GM19438 (cell line): Measurements from ENCODE around the gene UNC5C.
A peak's percentile ranks its signal among the peaks of the same experiment; 100 is the strongest.
"Not testable (repeated sequence)": the region's sequence is repeated elsewhere in the genome, so short reads cannot be mapped to it uniquely, and the experiment has no call there.

ENCODE experiments used
- ATAC-seq: cut with Tn5 transposase; IDR thresholded peaks from one replicate; pipeline ENCODE4 v1.9.1; 2021; ENCODE audit warnings: low read depth; ENCODE audit not compliant: unreplicated experiment

The UNC5C gene

GRCh38 chr4:95191537-95191936 lies 357.2 kb downstream of the UNC5C start:
- no peak for ATAC-seq

GRCh38 chr4:95190751-95191436 lies 357.9 kb downstream of the UNC5C start:
- ATAC-seq = no peak

- no peak for ATAC-seq
Measured at GRCh38 chr4:95188701-95189370, 359.9 kb downstream of the UNC5C start.

- no peak for ATAC-seq
Measured at GRCh38 chr4:95186666-95187065, 362.1 kb downstream of the UNC5C start.

GRCh38 chr4:95183656-95184408 lies 364.9 kb downstream of the UNC5C start:
- no peak for ATAC-seq

GRCh38 chr4:95181996-95182306 lies 366.8 kb downstream of the UNC5C start:
- ATAC-seq = no peak

GRCh38 chr4:95181243-95181995 lies 367.4 kb downstream of the UNC5C start:
- no peak for ATAC-seq

GRCh38 chr4:95180531-95181242 lies 368.1 kb downstream of the UNC5C start:
- no peak for ATAC-seq

- no peak for ATAC-seq
Measured at GRCh38 chr4:95178938-95179337, 369.8 kb downstream of the UNC5C start.

GRCh38 chr4:95171377-95171776 lies 377.4 kb downstream of the UNC5C start:
- not testable (repeated sequence) for ATAC-seq

GRCh38 chr4:95170176-95170575 lies 378.6 kb downstream of the UNC5C start:
- no peak for ATAC-seq

GRCh38 chr4:95167805-95168204 lies 381.0 kb downstream of the UNC5C start:
- ATAC-seq = no peak

- peak; percentile 68 for ATAC-seq
Measured at GRCh38 chr4:95165926-95166524, 382.7 kb downstream of the UNC5C start.

- ATAC-seq = no peak
Measured at GRCh38 chr4:95162867-95163266, 385.9 kb downstream of the UNC5C start.

- no peak for ATAC-seq
Measured at GRCh38 chr4:95161781-95162469, 386.8 kb downstream of the UNC5C start.

- ATAC-seq = no peak
Measured at GRCh38 chr4:95159384-95159783, 389.4 kb downstream of the UNC5C start.

GRCh38 chr4:95158626-95159025 lies 390.1 kb downstream of the UNC5C start:
- ATAC-seq = no peak

- no peak for ATAC-seq
Measured at GRCh38 chr4:95158045-95158444, 390.7 kb downstream of the UNC5C start.

GRCh38 chr4:95157596-95157995 lies 391.2 kb downstream of the UNC5C start:
- no peak for ATAC-seq

GRCh38 chr4:95156452-95156765 lies 392.4 kb downstream of the UNC5C start:
- ATAC-seq = no peak
